Thyroid gland (tissue), 4 donors: ENCODE results near the gene DPP3. TPM values are rescaled to one million over a fixed set of nuclear protein-coding genes. Genes with fewer than 3 reads are reported as not detected.

Source experiments
- DNase-seq, 2 donors: peaks; one replicate each; pipeline ENCODE4 v3.0.0-alpha.2; 2019
- H3K27ac ChIP-seq, 3 donors: fragments of 200-600 bp; sonication (generic); 1 replicate in 2 of 3; 2 replicates in 1 of 3; pipeline ENCODE4 v1.5.1; 2016 to 2019; ENCODE audit warnings: mild to moderate bottlenecking in 1 of 3, moderate library complexity in 1 of 3
- H3K27me3 ChIP-seq: fragments of 200-600 bp; sonication (generic); one replicate; pipeline ENCODE4 v1.5.1; 2019
- H3K36me3 ChIP-seq, 2 donors: fragments of 200-600 bp; sonication (generic); one replicate each; pipeline ENCODE4 v1.5.1; 2016 to 2019
- H3K4me1 ChIP-seq, 2 donors: fragments of 200-600 bp; sonication (generic); one replicate each; pipeline ENCODE4 v1.5.1; 2017 to 2019
- H3K4me3 ChIP-seq, 3 donors: fragments of 200-600 bp; sonication (generic); replicated peaks in 1 of 3; 1 replicate in 2 of 3; 2 replicates in 1 of 3; pipeline ENCODE4 v1.5.1; 2016; ENCODE audit warnings: mild to moderate bottlenecking in 1 of 3
- H3K9me3 ChIP-seq: fragments of 200-600 bp; sonication (generic); one replicate; pipeline ENCODE4 v1.5.1; 2017
- POLR2A ChIP-seq, 2 donors: fragments of 450-650 bp; IDR thresholded peaks; one replicate each; pipeline ENCODE4 v1.6.1; 2017; ENCODE audit warnings: antibody characterized with exemption in 2 of 2, mild to moderate bottlenecking in 2 of 2, moderate library complexity in 1 of 2
- WGBS, 2 donors: methylation state at CpG; one replicate each; pipeline ENCODE4 v1.1.5; 2017; 5-methylcytosine and 5-hydroxymethylcytosine counted together
- intact Hi-C: fragments of 100-400 bp; cut with DNase I; formaldehyde crosslinking; loops from one replicate; pipeline ENCODE4 v1.15.1; 2023
- total RNA-seq, 4 donors: library from RNA; depleted of rRNA; stranded (reverse); fragments of >200 nt; gene quantifications; one replicate each; pipeline ENCODE4 v1.2.3, GENCODE V29; 2016
- TF ChIP-seq, protein P1 (sequence below), 6 experiments: fragments of 200-600 bp in 3 of 6; fragments of 450-650 bp in 3 of 6; sonication (generic) in 3 of 6; IDR thresholded peaks; one replicate each; pipeline ENCODE4 v1.5.1; 2016 to 2019; ENCODE audit warnings: antibody characterized with exemption in 6 of 6, mild to moderate bottlenecking in 2 of 6, inconsistent platforms in 1 of 6, moderate library complexity in 1 of 6

DPP3 gene
- total RNA-seq, 4 donors from 2014 or later, result 10.9 to 38.7 (median 35.8) TPM

DNA sequence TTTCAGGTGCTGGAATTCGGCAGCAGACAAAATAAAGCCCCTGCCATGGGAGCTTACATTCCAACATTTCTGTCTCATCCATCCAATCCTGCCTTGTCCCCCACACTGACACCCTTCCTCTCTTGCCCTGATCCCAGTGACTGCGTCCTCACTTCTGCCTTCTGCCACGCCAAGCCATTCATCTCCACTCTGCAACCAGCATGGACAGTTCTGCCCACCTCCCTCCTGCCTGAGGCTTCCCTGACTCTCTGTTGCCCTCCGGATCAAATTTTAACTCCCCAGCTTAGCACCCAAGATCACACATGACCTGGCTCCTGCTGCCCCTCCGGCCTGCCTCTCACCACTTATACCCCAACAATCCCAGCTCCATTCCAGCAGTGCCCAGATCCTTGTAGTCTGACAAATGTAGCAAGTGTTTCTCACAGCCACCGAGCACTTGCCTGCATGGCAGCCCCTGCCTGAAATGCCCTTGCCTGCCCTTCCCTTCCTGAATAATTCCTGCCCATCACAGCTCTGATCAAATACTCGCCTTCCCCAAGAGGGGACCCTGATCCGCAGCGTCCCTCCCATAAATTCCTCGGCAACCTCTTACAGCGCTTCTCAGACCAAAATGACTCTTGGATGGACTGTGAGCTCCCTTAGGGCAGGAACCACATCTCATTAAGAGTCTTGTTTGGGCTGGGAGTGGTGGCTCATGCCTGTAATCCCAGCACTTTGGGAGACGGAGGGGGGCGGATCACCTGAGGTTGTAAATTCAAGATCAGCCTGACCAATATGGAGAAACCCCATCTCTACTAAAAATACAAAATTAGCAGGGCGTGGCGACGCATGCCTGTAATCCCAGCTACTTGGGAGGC lies 68.8 kb downstream of the DPP3 start:
- H3K27me3 ChIP-seq, result no peaks in the 10 kb centered on the region
- DNase-seq, result no peak
- H3K27ac ChIP-seq, result no peak overlapping the region
- H3K4me1 ChIP-seq, result peaks cover 14 to 15% of the 10 kb centered on the region in 2 donors
- no peak overlapping the region for H3K4me3 ChIP-seq
- WGBS, 2 donors, result 59 to 60% methylated on average over 16 of the region's 16 CpGs
- TF ChIP-seq, protein P1, sequence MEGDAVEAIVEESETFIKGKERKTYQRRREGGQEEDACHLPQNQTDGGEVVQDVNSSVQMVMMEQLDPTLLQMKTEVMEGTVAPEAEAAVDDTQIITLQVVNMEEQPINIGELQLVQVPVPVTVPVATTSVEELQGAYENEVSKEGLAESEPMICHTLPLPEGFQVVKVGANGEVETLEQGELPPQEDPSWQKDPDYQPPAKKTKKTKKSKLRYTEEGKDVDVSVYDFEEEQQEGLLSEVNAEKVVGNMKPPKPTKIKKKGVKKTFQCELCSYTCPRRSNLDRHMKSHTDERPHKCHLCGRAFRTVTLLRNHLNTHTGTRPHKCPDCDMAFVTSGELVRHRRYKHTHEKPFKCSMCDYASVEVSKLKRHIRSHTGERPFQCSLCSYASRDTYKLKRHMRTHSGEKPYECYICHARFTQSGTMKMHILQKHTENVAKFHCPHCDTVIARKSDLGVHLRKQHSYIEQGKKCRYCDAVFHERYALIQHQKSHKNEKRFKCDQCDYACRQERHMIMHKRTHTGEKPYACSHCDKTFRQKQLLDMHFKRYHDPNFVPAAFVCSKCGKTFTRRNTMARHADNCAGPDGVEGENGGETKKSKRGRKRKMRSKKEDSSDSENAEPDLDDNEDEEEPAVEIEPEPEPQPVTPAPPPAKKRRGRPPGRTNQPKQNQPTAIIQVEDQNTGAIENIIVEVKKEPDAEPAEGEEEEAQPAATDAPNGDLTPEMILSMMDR (IDR thresholded peaks at IDR 0.05), result no peak
- no peaks in the 10 kb centered on the region for H3K9me3 ChIP-seq
- H3K36me3 ChIP-seq, result no peaks in the 10 kb centered on the region
- intact Hi-C loops, result no loop called here

- Histone ChIP-seq H3K4me3 (no peak overlapping the region), H3K36me3 (no peaks in the 10 kb centered on the region), H3K27ac (no peak overlapping the region), H3K4me1 (peaks cover 12 to 15% of the 10 kb centered on the region in 2 donors), H3K27me3 (no peaks in the 10 kb centered on the region), H3K9me3 (no peaks in the 10 kb centered on the region)
- TF ChIP-seq, protein P1 (IDR thresholded peaks at IDR 0.05), result no peak
- no peak for TF ChIP-seq POLR2A (IDR thresholded peaks at IDR 0.05)
- no peak for DNase-seq
- intact Hi-C loops, result no loop called here
- 92 to 97% methylated on average over 3 of the region's 3 CpGs for WGBS, 2 donors
These were observed 69.5 kb downstream of the DPP3 start for GRCh38 chr11:66549696-66550095.

DNA sequence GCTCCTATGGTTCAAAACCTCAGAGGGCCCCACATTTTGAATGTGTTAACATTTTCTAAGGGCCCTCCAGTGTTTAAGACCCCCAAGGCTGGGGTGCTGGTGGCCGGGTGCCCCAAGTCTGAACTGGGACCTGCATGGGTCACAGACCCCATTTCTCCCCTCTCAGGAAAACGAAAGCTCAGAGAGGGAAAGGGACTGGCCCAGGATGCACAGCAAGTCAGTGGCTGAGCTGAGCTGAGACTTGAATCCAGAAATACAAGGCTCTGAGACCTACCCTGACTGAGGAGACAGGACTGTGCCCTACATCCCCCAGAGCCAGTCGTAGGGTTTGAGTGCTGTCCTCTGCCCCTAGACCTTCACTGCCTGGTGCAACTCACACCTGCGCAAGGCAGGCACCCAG lies 70.7 kb downstream of the DPP3 start:
- Histone ChIP-seq H3K4me1 (peaks cover 5 to 9% of the 10 kb centered on the region in 2 donors), H3K27ac (no peak overlapping the region), H3K27me3 (no peaks in the 10 kb centered on the region), H3K4me3 (no peak overlapping the region), H3K9me3 (no peaks in the 10 kb centered on the region), H3K36me3 (no peaks in the 10 kb centered on the region)
- 77 to 88% methylated on average over 4 of the region's 4 CpGs for WGBS, 2 donors
- intact Hi-C loops, result no loop called here
- DNase-seq, result no peak
- TF ChIP-seq POLR2A (IDR thresholded peaks at IDR 0.05), result no peak
- TF ChIP-seq, protein P1 (IDR thresholded peaks at IDR 0.05), result no peak

DNA sequence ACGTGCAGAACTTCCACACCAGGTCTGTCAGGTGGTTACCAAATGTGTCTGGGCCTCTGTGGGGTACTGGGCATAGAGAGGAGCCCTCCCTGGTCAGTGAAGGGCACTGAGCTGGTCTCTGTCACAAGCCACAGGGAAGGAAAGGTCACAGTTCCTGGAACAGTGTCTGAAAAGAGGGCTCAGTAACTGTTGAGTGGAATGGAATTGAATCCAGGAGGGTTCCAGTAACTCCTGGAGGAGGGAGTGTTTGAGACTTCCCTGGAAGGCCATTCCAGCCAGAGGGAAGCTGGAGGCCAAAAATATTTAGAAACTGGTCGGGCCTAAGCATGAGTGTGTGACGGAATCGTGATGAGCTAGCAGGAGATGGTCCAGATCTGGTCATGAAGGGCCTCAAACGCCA lies 74.4 kb downstream of the DPP3 start:
- Histone ChIP-seq H3K4me1 (peaks cover 8 to 13% of the 10 kb centered on the region in 2 donors), H3K27ac (no peak overlapping the region), H3K27me3 (no peaks in the 10 kb centered on the region), H3K4me3 (no peak overlapping the region), H3K36me3 (no peaks in the 10 kb centered on the region), H3K9me3 (no peaks in the 10 kb centered on the region)
- 80 to 83% methylated on average over 5 of the region's 5 CpGs for WGBS, 2 donors
- intact Hi-C loops, result no loop called here
- DNase-seq, result no peak
- TF ChIP-seq, protein P1 (IDR thresholded peaks at IDR 0.05), result no peak
- TF ChIP-seq POLR2A (IDR thresholded peaks at IDR 0.05), result no peak

DNA sequence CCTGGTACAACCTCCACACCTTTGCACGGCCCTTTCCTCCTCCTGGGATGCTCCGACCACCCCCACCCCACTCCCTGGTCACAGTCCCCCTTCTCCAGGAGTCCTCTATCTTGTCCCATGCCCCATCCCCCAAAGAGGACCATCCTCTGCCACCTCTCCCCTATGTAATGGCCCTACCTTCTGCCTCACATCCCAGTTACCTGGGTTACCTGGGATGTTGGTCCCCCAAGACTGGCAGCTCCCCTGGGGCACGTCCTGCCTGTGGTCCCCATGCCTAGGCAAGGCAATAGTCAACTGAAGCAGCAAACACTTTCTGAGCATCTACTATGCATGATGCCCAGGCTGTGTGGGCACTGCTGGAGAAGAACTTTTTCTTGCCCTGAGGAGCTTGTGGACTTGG lies 75.2 kb downstream of the DPP3 start:
- H3K36me3 ChIP-seq, result no peaks in the 10 kb centered on the region
- no peak for DNase-seq

More for the DNA sequence above, 75.2 kb downstream of the DPP3 start:
- peaks cover 8 to 13% of the 10 kb centered on the region in 2 donors for H3K4me1 ChIP-seq
- no peak overlapping the region for H3K4me3 ChIP-seq
- 87 to 89% methylated on average over 3 of the region's 3 CpGs for WGBS, 2 donors
- no peaks in the 10 kb centered on the region for H3K27me3 ChIP-seq
- H3K27ac ChIP-seq, result no peak overlapping the region
- no peak for TF ChIP-seq POLR2A (IDR thresholded peaks at IDR 0.05)
- TF ChIP-seq, protein P1 (IDR thresholded peaks at IDR 0.05), result no peak
- intact Hi-C loops, result no loop called here
- H3K9me3 ChIP-seq, result no peaks in the 10 kb centered on the region
